Memory B cell (primary cell): ENCODE data around the gene COPG2.

Experiments used
- ATAC-seq: fragments of 150-1000 bp; cut with Tn5 transposase; 2 replicates; pipeline ENCODE4 v1.10.0; 2021; ENCODE audit warnings: low read depth, mild to moderate bottlenecking, moderate library complexity
- DNase-seq, 2 donors: peaks; one replicate each; pipeline ENCODE4 v3.0.0; 2022; ENCODE audit warnings: low spot score in 2 of 2
- H3K27ac Mint-ChIP-seq: one replicate; pipeline ENCODE4 v1.8.0; 2022; ENCODE audit warnings: mild to moderate bottlenecking, moderate library complexity, mixed read lengths
- H3K27me3 Mint-ChIP-seq: one replicate; pipeline ENCODE4 v1.8.0; 2022; ENCODE audit warnings: mixed read lengths
- H3K36me3 Mint-ChIP-seq: one replicate; pipeline ENCODE4 v1.8.0; 2022; ENCODE audit warnings: mild to moderate bottlenecking, mixed read lengths
- H3K4me1 Mint-ChIP-seq: one replicate; pipeline ENCODE4 v1.8.0; 2022; ENCODE audit warnings: mixed read lengths
- H3K4me3 Mint-ChIP-seq: one replicate; pipeline ENCODE4 v1.8.0; 2022; ENCODE audit warnings: mild to moderate bottlenecking, moderate library complexity, mixed read lengths
- H3K9me3 Mint-ChIP-seq: one replicate; pipeline ENCODE4 v1.8.0; 2022; ENCODE audit warnings: mixed read lengths

The COPG2 gene

GRCh38 chr7:130491841-130492522 is 176.6 kb downstream of the COPG2 start, which contains the start of gene MEST:
MEST (plus strand) TSS chr7:130492085; CDS start chr7:130492314, 229 bp downstream.
- DNase-seq (no peak), ATAC-seq (no peak)
- H3K27me3 Mint-ChIP-seq = peaks cover 11% of the 10 kb centered on the region
- peak within 1 kb of the TSS; percentile 66 for H3K4me3 Mint-ChIP-seq
- H3K36me3 Mint-ChIP-seq = no peaks in the 10 kb centered on the region
- H3K9me3 Mint-ChIP-seq = no peaks in the 10 kb centered on the region
- H3K4me1 Mint-ChIP-seq = peaks cover 7% of the 10 kb centered on the region
- H3K27ac Mint-ChIP-seq = no peak within 1 kb of the TSS

GRCh38 chr7:130490888-130491804 is 177.4 kb downstream of the COPG2 start:
- Mint-ChIP-seq H3K4me1 (peaks cover 13% of the 10 kb centered on the region), H3K9me3 (no peaks in the 10 kb centered on the region), H3K4me3 (peak overlapping the region; percentile 66), H3K27me3 (peaks cover 11% of the 10 kb centered on the region), H3K36me3 (no peaks in the 10 kb centered on the region), H3K27ac (no peak overlapping the region)
- DNase-seq = peak; percentile 31 to 41
- ATAC-seq = peak; percentile 33

- Mint-ChIP-seq H3K4me3 (no peak overlapping the region), H3K27me3 (peaks cover 12% of the 10 kb centered on the region)
Measured at GRCh38 chr7:130490311-130490791, 178.2 kb downstream of the COPG2 start.

GRCh38 chr7:130489140-130489983 is 179.2 kb downstream of the COPG2 start:
- H3K36me3 Mint-ChIP-seq = no peaks in the 10 kb centered on the region
- no peaks in the 10 kb centered on the region for H3K9me3 Mint-ChIP-seq
- ATAC-seq (no peak), DNase-seq (no peak)
- no peak overlapping the region for H3K4me3 Mint-ChIP-seq
- no peak overlapping the region for H3K27ac Mint-ChIP-seq
- peaks cover 19% of the 10 kb centered on the region for H3K27me3 Mint-ChIP-seq
- H3K4me1 Mint-ChIP-seq = peaks cover 22% of the 10 kb centered on the region

More at GRCh38 chr7:130490311-130490791, 178.2 kb downstream of the COPG2 start:
- Mint-ChIP-seq H3K9me3 (no peaks in the 10 kb centered on the region), H3K36me3 (no peaks in the 10 kb centered on the region), H3K4me1 (peaks cover 19% of the 10 kb centered on the region), H3K27ac (no peak overlapping the region)
- DNase-seq = no peak
- no peak for ATAC-seq

GRCh38 chr7:130488392-130489139 is 180.0 kb downstream of the COPG2 start:
- no peak for DNase-seq
- H3K4me3 Mint-ChIP-seq = no peak overlapping the region
- peaks cover 22% of the 10 kb centered on the region for H3K4me1 Mint-ChIP-seq
- no peaks in the 10 kb centered on the region for H3K36me3 Mint-ChIP-seq
- ATAC-seq = no peak
- H3K27ac Mint-ChIP-seq = no peak overlapping the region
- H3K9me3 Mint-ChIP-seq = no peaks in the 10 kb centered on the region
- peaks cover 23% of the 10 kb centered on the region for H3K27me3 Mint-ChIP-seq

GRCh38 chr7:130486954-130487436 is 181.6 kb downstream of the COPG2 start:
- Mint-ChIP-seq H3K4me3 (peak overlapping the region; percentile 92), H3K9me3 (no peaks in the 10 kb centered on the region), H3K27ac (no peak overlapping the region), H3K36me3 (no peaks in the 10 kb centered on the region), H3K4me1 (peaks cover 20% of the 10 kb centered on the region), H3K27me3 (peaks cover 22% of the 10 kb centered on the region)
- ATAC-seq (no peak), DNase-seq (no peak)

- Mint-ChIP-seq H3K4me3 (peak overlapping the region; percentile 92), H3K9me3 (no peaks in the 10 kb centered on the region), H3K27me3 (peaks cover 23% of the 10 kb centered on the region), H3K36me3 (no peaks in the 10 kb centered on the region), H3K4me1 (peaks cover 17% of the 10 kb centered on the region), H3K27ac (no peak overlapping the region)
- peak; percentile 77 for ATAC-seq
- peak; percentile 46 to 57 for DNase-seq
Measured at GRCh38 chr7:130486114-130486953, 182.2 kb downstream of the COPG2 start.

- Mint-ChIP-seq H3K36me3 (no peaks in the 10 kb centered on the region), H3K9me3 (no peaks in the 10 kb centered on the region), H3K4me3 (peak overlapping the region; percentile 92), H3K27ac (no peak overlapping the region), H3K27me3 (peaks cover 19% of the 10 kb centered on the region), H3K4me1 (peaks cover 15% of the 10 kb centered on the region)
- ATAC-seq (no peak), DNase-seq (no peak)
Measured at GRCh38 chr7:130485734-130486113, 182.8 kb downstream of the COPG2 start.

- H3K4me1 Mint-ChIP-seq = peaks cover 15% of the 10 kb centered on the region
- DNase-seq (no peak), ATAC-seq (no peak)
- H3K36me3 Mint-ChIP-seq = no peaks in the 10 kb centered on the region
- peaks cover 21% of the 10 kb centered on the region for H3K27me3 Mint-ChIP-seq
- H3K9me3 Mint-ChIP-seq = no peaks in the 10 kb centered on the region
- H3K4me3 Mint-ChIP-seq = no peak overlapping the region
- no peak overlapping the region for H3K27ac Mint-ChIP-seq
Measured at GRCh38 chr7:130483031-130483430, 185.5 kb downstream of the COPG2 start.

- DNase-seq = no peak
- Mint-ChIP-seq H3K9me3 (no peaks in the 10 kb centered on the region), H3K36me3 (no peaks in the 10 kb centered on the region), H3K27ac (no peak overlapping the region), H3K4me1 (peaks cover 14% of the 10 kb centered on the region), H3K27me3 (peaks cover 22% of the 10 kb centered on the region), H3K4me3 (no peak overlapping the region)
- ATAC-seq = no peak
Measured at GRCh38 chr7:130481898-130482297, 186.7 kb downstream of the COPG2 start.

GRCh38 chr7:130479716-130480400 is 188.7 kb downstream of the COPG2 start:
- DNase-seq (no peak), ATAC-seq (no peak)
- H3K27ac Mint-ChIP-seq = no peak overlapping the region
- H3K9me3 Mint-ChIP-seq = no peaks in the 10 kb centered on the region
- peaks cover 16% of the 10 kb centered on the region for H3K27me3 Mint-ChIP-seq
- H3K4me1 Mint-ChIP-seq = no peaks in the 10 kb centered on the region
- H3K4me3 Mint-ChIP-seq = no peak overlapping the region
- H3K36me3 Mint-ChIP-seq = no peaks in the 10 kb centered on the region

- ATAC-seq = no peak
- Mint-ChIP-seq H3K9me3 (no peaks in the 10 kb centered on the region), H3K4me3 (no peak overlapping the region), H3K36me3 (no peaks in the 10 kb centered on the region), H3K4me1 (no peaks in the 10 kb centered on the region), H3K27ac (no peak overlapping the region), H3K27me3 (peaks cover 14% of the 10 kb centered on the region)
- no peak for DNase-seq
Measured at GRCh38 chr7:130478991-130479390, 189.6 kb downstream of the COPG2 start.
